CD4-positive, alpha-beta T cell treated with Interleukin-6 for 4 hours (primary cell): ENCODE data around the gene IFRD2.

Experiments used
- DNase-seq: peaks from one replicate; pipeline ENCODE4 v3.0.0-alpha.2; 2020; ENCODE audit warnings: mixed read lengths

Gene IFRD2, protein sequence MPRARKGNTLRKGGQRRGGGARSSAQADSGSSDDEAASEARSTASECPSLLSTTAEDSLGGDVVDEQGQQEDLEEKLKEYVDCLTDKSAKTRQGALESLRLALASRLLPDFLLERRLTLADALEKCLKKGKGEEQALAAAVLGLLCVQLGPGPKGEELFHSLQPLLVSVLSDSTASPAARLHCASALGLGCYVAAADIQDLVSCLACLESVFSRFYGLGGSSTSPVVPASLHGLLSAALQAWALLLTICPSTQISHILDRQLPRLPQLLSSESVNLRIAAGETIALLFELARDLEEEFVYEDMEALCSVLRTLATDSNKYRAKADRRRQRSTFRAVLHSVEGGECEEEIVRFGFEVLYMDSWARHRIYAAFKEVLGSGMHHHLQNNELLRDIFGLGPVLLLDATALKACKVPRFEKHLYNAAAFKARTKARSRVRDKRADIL

DNA sequence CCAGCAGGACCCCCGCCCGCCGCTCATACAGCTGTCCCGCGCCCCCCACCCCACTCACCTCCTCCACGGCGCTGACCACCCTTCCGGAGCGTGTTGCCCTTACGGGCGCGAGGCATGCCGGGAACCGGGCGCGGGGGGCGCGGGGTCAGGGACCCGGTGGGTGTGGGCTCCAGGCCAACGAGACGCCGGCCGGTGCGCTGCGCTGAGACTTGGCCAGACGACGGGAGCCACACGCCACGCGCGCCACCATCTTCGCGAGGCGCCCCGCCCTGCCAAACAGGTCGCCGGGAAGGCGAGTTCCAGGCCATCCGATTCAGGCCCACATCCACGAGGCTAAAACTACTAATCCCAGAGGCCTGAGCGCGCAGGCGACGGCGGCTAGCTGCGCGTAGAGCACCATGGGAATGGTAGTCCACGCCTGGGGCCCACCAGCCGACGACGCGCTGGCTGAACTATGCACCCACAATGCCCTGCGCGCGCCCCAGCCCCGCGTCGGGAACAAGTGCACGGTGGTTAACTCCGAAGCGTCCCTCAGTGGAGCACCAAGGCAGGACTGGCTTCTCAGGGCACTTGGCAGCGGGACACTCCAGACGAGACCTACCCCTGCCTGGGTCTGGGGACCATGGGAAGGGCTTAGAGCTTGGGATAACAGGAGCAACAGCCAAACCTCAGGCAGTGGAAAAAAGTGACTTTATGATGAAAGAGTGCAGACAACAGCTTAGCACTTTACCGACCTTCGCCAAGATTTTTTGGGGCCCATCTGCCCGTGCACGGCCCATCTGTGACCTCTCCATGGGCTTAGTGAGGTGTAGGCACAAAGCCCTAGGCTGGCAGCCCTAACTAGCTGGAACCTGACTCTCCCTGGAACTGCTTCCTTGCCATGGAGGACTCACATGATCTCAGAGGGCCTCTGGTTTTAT, at the start of gene IFRD2:
Gene IFRD2, minus strand, starts transcription at position 271 of the 920 bp plus-strand sequence. Its CDS starts 155 bp downstream, at position 116.
- peak; percentile 97 for DNase-seq

GRCh38 chr3:50341537-50341936, 49.3 kb upstream of the IFRD2 start:
- no peak for DNase-seq

GRCh38 chr3:50340448-50341329, 48.5 kb upstream of the IFRD2 start, which contains the start of gene RASSF1:
Gene RASSF1 (minus strand): TSS chr3:50340836. CDS start chr3:50340805, 31 bp downstream.
- peak; percentile 63 for DNase-seq

- no peak for DNase-seq
Measured at GRCh38 chr3:50340147-50340447, 47.9 kb upstream of the IFRD2 start.

- no peak for DNase-seq
Measured at GRCh38 chr3:50339485-50340146, 47.4 kb upstream of the IFRD2 start.

DNA sequence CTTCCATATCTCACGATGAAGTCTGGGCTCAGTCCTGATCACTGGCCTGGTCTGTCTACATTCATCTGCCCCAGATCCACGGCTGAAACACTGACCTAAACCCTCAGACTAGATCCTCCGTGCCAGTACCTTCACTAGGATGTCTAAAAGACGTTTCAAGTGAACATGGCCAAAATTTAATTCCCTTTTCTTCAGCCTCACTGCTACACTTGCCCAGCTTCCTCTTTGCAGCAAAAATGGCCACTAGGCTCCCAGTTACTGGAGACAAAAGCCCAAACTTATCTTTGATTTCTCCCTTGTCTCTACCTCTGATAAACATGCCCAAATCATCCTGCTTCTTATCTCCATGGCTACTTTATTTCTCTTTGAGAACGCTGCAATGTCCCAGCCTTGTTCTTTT, 46.7 kb upstream of the IFRD2 start:
- DNase-seq, result no peak

- peak; percentile 98 for DNase-seq
Measured at GRCh38 chr3:50337175-50337861, 45.1 kb upstream of the IFRD2 start.

GRCh38 chr3:50336452-50337174, 44.4 kb upstream of the IFRD2 start:
- DNase-seq, result no peak

DNA sequence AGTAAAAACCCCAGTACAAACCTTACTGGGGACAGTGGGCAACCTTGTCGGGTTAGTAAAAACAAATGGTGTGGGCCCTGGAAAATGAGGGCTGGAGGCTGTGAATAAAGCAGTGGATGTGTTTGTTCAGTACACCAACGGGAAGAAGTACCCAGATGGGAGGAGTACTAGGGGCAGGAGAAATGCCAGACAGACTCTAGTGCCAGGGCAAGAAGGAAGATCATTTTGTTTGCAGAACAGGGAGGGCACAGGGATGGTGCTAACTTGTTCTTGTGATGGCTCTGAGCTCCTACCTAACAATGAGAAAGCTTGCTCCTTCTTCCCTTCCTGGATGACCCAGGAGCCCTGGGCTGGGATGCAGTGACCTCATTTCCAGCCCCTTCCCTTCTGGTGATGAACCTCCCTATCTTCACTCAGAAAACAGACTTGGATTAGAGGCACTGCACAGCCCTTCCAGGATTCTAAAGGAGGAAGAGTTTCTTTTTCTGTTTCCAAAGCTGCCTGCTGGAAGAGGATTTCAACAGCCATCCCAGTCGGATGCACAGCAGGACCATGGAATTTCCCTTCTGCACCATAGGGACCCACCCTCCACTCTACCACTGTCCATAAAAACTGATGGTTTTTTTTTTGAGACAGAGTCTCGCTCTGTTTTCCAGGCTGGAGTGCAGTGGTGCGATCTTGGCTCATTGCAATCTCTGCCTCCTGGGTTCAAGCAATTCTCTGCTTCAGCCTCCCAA, 42.3 kb upstream of the IFRD2 start:
- DNase-seq, result no peak

GRCh38 chr3:50333744-50334328, 41.6 kb upstream of the IFRD2 start:
- DNase-seq, result no peak

GRCh38 chr3:50331364-50331907, 39.2 kb upstream of the IFRD2 start:
- no peak for DNase-seq

GRCh38 chr3:50330330-50330729, 38.1 kb upstream of the IFRD2 start:
- DNase-seq, result no peak

GRCh38 chr3:50327943-50328691, 35.9 kb upstream of the IFRD2 start, which contains the start of gene TUSC2:
Gene TUSC2 (minus strand): TSS chr3:50328223. CDS start chr3:50328099, 124 bp downstream.
- DNase-seq, result peak; percentile 97

DNA sequence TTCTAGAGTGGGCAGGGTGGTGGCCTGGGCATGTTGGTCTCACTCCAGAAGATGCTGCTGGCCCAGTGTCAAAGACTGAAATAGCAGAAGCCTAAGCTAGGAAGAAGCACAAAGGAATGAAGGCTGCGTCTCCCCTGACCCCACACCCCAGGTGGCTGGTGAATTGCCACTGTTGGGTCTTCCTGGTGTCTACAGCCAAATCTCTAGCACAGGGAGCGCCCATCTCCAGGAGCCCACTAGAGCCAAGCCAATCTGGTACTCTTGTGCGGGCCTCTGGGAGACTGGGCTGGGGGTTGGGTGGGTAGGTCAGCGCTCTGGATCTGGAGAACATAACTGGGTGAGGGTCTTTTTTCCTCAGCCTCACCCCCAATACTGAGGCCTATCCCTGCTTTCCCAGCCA, 34.9 kb upstream of the IFRD2 start:
- DNase-seq, result no peak

- DNase-seq, result no peak
Measured at GRCh38 chr3:50326182-50326541, 33.9 kb upstream of the IFRD2 start.

- DNase-seq, result no peak
Measured at GRCh38 chr3:50325497-50326181, 33.4 kb upstream of the IFRD2 start.

- no peak for DNase-seq
Measured at GRCh38 chr3:50325113-50325480, 32.9 kb upstream of the IFRD2 start.
